Measurements from ENCODE around the gene MYT1.

Gene MYT1

GRCh38 chr20:64253443-64253842 lies 89.2 kb downstream of the MYT1 start:
- DNase-seq, result no peak

GRCh38 chr20:64254156-64254555 lies 89.9 kb downstream of the MYT1 start:
- no peak for DNase-seq

- DNase-seq, result no peak
These were observed 90.5 kb downstream of the MYT1 start for GRCh38 chr20:64254571-64255360.

GRCh38 chr20:64255361-64256281 lies 91.4 kb downstream of the MYT1 start, which contains the start of gene PCMTD2:
Gene PCMTD2, plus strand, starts transcription at chr20:64255748. Its CDS starts 4,218 bp downstream, at chr20:64259966.
- peak; percentile 55 to 91 (median 78) for DNase-seq

GRCh38 chr20:64256282-64256935 lies 92.2 kb downstream of the MYT1 start:
- peak in 2 of 6 experiments; percentile 22 to 35 for DNase-seq

- no peak for DNase-seq
These were observed 93.0 kb downstream of the MYT1 start for GRCh38 chr20:64257107-64257757.

- no peak for DNase-seq
These were observed 94.0 kb downstream of the MYT1 start for GRCh38 chr20:64258071-64258823.

- DNase-seq, result no peak
These were observed 96.0 kb downstream of the MYT1 start for GRCh38 chr20:64260239-64260638.

- peak in 2 of 6 experiments; percentile 10 to 29 for DNase-seq
These were observed 96.9 kb downstream of the MYT1 start for GRCh38 chr20:64261138-64261537.

GRCh38 chr20:64264091-64264490 lies 99.8 kb downstream of the MYT1 start:
- DNase-seq, result no peak

- DNase-seq, result no peak
These were observed 100.9 kb downstream of the MYT1 start for GRCh38 chr20:64265201-64265600.

- DNase-seq, result no peak
These were observed 102.7 kb downstream of the MYT1 start for GRCh38 chr20:64266988-64267387.

- DNase-seq, result no peak
These were observed 103.9 kb downstream of the MYT1 start for GRCh38 chr20:64268174-64268573.

- no peak for DNase-seq
These were observed 105.6 kb downstream of the MYT1 start for GRCh38 chr20:64269604-64270411.

GRCh38 chr20:64271636-64272035 lies 107.4 kb downstream of the MYT1 start:
- no peak for DNase-seq

- DNase-seq, result no peak
These were observed 108.9 kb downstream of the MYT1 start for GRCh38 chr20:64273109-64273508.

- DNase-seq, result no peak
These were observed 112.6 kb downstream of the MYT1 start for GRCh38 chr20:64276817-64277216.

- no peak for DNase-seq
These were observed 113.5 kb downstream of the MYT1 start for GRCh38 chr20:64277571-64278316.

- no peak for DNase-seq
These were observed 114.0 kb downstream of the MYT1 start for GRCh38 chr20:64278317-64278681.

GRCh38 chr20:64279826-64280459 lies 115.7 kb downstream of the MYT1 start:
- DNase-seq, result no peak
